ENCODE data around the gene BTBD7.

The BTBD7 gene

DNA sequence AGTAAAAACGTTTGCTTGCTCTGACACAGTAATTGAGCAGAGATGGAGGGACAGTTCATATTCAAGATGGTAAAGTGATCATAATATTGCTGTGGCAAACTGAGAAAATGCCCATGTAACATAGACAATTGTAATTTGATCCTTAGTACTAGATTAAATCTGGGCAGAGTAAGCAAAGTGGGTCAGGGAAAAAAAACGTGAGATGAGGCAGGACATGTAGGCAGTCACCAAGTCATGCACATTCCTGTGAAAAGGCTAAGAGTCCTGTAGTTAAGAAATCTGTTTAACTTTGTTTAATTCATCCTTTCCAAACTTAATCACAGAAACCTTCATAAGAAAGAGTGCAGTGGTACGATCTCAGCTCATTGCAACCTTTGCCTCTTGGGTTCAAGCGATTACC, 16.1 kb downstream of the BTBD7 start:
- Histone ChIP-seq H3K4me1 (ENCODE audit: control insufficient read depth, insufficient read depth, low read length) (peaks cover 6% of the 10 kb centered on the region), H3K36me3 (ENCODE audit: control insufficient read depth in 2 of 2, insufficient read depth in 2 of 2, low read length in 2 of 2) (no peaks in the 10 kb centered on the region)

DNA sequence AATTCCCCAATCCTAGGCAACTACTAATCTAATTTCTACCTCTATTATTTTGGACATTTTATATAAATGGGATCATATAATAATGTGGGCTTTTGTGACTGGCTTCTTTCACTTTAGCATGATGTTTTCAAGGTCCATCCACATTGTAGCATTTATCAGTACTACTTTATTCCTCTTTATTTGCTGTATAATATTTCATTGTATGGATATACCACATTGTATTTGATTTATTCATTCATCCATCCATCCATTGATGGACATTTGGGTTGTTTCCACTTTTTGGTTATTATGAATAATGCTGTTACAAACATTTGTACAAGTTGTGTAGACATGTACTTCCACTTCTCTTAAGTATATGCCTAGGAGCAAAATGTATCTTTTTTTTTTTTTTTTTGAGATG, 17.3 kb downstream of the BTBD7 start:
- peaks cover 6% of the 10 kb centered on the region for H3K4me1 ChIP-seq (ENCODE audit: control insufficient read depth, insufficient read depth, low read length)
- no peak overlapping the region for H3K9ac ChIP-seq (ENCODE audit: low read length in 2 of 2)
- no peaks in the 10 kb centered on the region for H3K36me3 ChIP-seq (ENCODE audit: control insufficient read depth in 2 of 2, insufficient read depth in 2 of 2, low read length in 2 of 2)
- no peak overlapping the region for H3K27ac ChIP-seq (ENCODE audit: low read length)
- no peak overlapping the region for H3K4me3 ChIP-seq (ENCODE audit: low read length in 2 of 2)
- H3K27me3 ChIP-seq (ENCODE audit: control insufficient read depth in 1 of 2, insufficient read depth in 2 of 2, low read length in 2 of 2): no peaks in the 10 kb centered on the region
- no peaks in the 10 kb centered on the region for H3K9me3 ChIP-seq (ENCODE audit: control insufficient read depth in 2 of 2, low read length in 2 of 2)

More for the DNA sequence above, 16.1 kb downstream of the BTBD7 start:
- Histone ChIP-seq H3K4me3 (ENCODE audit: low read length in 2 of 2) (no peak overlapping the region), H3K27me3 (ENCODE audit: control insufficient read depth in 1 of 2, insufficient read depth in 2 of 2, low read length in 2 of 2) (no peaks in the 10 kb centered on the region), H3K9ac (ENCODE audit: low read length in 2 of 2) (no peak overlapping the region), H3K27ac (ENCODE audit: low read length) (no peak overlapping the region), H3K9me3 (ENCODE audit: control insufficient read depth in 2 of 2, low read length in 2 of 2) (no peaks in the 10 kb centered on the region)

DNA sequence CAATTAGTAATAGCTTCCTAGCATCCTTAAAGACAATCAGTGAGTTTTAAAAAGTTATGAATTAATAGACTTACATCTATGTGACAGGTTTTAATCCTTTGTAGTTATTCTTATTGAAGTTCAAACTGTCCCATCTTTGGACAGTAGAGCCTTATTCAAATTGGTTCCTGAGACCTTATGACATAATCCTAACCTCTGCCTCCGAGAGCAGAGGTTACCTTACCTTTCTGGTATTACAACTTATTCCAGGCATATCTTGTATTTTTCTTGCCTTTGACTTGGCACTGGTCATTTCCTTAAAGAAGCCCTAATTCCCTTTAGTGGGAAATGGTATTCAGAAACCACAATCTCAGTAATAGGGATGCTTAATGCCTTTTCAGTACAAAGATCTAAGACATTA, 21.8 kb downstream of the BTBD7 start:
- Histone ChIP-seq H3K27ac (ENCODE audit: low read length) (no peak overlapping the region), H3K9me3 (ENCODE audit: control insufficient read depth in 2 of 2, low read length in 2 of 2) (no peaks in the 10 kb centered on the region), H3K4me1 (ENCODE audit: control insufficient read depth, insufficient read depth, low read length) (no peaks in the 10 kb centered on the region), H3K4me3 (ENCODE audit: low read length in 2 of 2) (no peak overlapping the region), H3K9ac (ENCODE audit: low read length in 2 of 2) (no peak overlapping the region), H3K27me3 (ENCODE audit: control insufficient read depth in 1 of 2, insufficient read depth in 2 of 2, low read length in 2 of 2) (no peaks in the 10 kb centered on the region), H3K36me3 (ENCODE audit: control insufficient read depth in 2 of 2, insufficient read depth in 2 of 2, low read length in 2 of 2) (no peaks in the 10 kb centered on the region)

DNA sequence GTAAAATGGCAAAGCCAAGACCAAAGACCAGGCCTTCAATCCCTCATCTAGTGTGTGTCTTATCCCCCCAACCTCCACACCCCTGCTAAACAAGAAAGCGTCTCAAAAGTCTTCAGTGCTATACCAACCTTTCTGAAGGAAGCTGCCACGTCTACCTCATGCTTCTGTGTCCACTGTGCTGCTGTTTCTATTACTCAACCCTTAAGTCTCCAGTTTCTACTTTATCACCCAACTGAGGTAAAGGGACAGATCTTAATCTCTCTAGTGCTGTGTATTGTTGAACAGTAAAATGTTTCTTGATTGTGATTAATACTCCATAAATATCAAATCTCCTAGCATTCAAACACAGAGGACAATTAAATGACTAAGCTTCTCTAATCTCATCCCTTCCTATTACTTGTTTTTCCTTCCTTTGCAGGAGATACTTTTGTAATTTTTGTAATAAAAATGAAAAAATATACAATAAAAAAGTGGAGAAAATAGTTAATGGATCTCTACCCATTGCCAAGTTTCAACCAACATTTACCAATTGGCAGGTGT, 23.3 kb downstream of the BTBD7 start:
- Histone ChIP-seq H3K4me3 (ENCODE audit: low read length in 2 of 2) (no peak overlapping the region), H3K36me3 (ENCODE audit: control insufficient read depth in 2 of 2, insufficient read depth in 2 of 2, low read length in 2 of 2) (no peaks in the 10 kb centered on the region), H3K9me3 (ENCODE audit: control insufficient read depth in 2 of 2, low read length in 2 of 2) (no peaks in the 10 kb centered on the region), H3K27ac (ENCODE audit: low read length) (no peak overlapping the region), H3K9ac (ENCODE audit: low read length in 2 of 2) (no peak overlapping the region), H3K27me3 (ENCODE audit: control insufficient read depth in 1 of 2, insufficient read depth in 2 of 2, low read length in 2 of 2) (no peaks in the 10 kb centered on the region), H3K4me1 (ENCODE audit: control insufficient read depth, insufficient read depth, low read length) (no peaks in the 10 kb centered on the region)

DNA sequence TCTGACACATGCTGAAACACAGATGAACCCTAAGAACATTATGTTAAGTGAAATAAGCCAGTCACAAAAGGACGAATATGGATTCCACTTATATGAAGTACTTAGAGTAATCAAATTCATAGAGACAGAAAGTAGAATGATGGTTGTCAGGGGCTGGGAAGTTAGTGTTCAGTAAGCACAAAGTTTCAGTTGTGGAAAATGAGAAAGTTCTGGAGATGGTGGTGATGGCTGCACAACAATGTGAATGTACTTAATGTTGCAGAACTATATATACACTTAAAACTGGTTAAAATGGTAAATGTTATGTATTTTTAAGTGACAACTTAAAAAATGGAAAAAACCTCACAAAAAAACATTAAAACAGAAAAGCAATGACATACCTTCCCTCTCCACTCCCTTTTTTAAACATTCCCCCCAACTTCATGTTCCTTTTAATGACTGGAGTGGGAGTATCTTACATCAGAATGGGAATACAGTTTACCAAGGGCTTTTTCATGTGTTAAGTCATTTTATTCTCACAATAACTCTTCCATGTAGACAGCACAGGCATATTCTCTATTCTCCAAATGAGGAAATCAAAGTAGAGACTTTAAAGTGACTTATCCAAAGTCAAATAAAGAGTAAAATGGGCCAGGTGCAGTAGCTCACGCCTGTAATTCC, 24.0 kb downstream of the BTBD7 start:
- no peak overlapping the region for H3K27ac ChIP-seq (ENCODE audit: low read length)
- H3K9me3 ChIP-seq (ENCODE audit: control insufficient read depth in 2 of 2, low read length in 2 of 2): no peaks in the 10 kb centered on the region
- H3K4me1 ChIP-seq (ENCODE audit: control insufficient read depth, insufficient read depth, low read length): no peaks in the 10 kb centered on the region
- no peaks in the 10 kb centered on the region for H3K27me3 ChIP-seq (ENCODE audit: control insufficient read depth in 1 of 2, insufficient read depth in 2 of 2, low read length in 2 of 2)
- H3K9ac ChIP-seq (ENCODE audit: low read length in 2 of 2): no peak overlapping the region
- no peak overlapping the region for H3K4me3 ChIP-seq (ENCODE audit: low read length in 2 of 2)
- H3K36me3 ChIP-seq (ENCODE audit: control insufficient read depth in 2 of 2, insufficient read depth in 2 of 2, low read length in 2 of 2): no peaks in the 10 kb centered on the region

DNA sequence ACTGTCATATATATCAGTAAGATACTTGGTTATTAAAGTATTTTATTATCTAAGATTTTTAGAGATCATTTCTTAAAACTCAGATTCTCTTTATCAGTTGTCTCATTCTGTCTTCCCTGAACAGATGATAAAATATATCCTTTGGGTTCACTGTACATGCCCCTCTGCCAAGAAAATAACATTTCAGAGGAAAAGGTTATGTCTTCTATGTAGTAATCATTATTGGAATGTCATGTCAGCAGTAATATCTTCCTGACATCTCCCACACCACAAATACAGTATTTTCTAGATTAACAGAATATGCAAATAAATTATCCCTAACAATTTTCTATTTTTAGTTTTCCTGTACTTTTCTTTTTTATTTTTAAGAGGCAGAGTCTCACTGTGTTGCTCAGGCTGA, 26.0 kb downstream of the BTBD7 start:
- no peak overlapping the region for H3K9ac ChIP-seq (ENCODE audit: low read length in 2 of 2)
- no peaks in the 10 kb centered on the region for H3K4me1 ChIP-seq (ENCODE audit: control insufficient read depth, insufficient read depth, low read length)
- H3K36me3 ChIP-seq (ENCODE audit: control insufficient read depth in 2 of 2, insufficient read depth in 2 of 2, low read length in 2 of 2): no peaks in the 10 kb centered on the region
- H3K9me3 ChIP-seq (ENCODE audit: control insufficient read depth in 2 of 2, low read length in 2 of 2): no peaks in the 10 kb centered on the region
- H3K27me3 ChIP-seq (ENCODE audit: control insufficient read depth in 1 of 2, insufficient read depth in 2 of 2, low read length in 2 of 2): no peaks in the 10 kb centered on the region
- no peak overlapping the region for H3K27ac ChIP-seq (ENCODE audit: low read length)
- no peak overlapping the region for H3K4me3 ChIP-seq (ENCODE audit: low read length in 2 of 2)

DNA sequence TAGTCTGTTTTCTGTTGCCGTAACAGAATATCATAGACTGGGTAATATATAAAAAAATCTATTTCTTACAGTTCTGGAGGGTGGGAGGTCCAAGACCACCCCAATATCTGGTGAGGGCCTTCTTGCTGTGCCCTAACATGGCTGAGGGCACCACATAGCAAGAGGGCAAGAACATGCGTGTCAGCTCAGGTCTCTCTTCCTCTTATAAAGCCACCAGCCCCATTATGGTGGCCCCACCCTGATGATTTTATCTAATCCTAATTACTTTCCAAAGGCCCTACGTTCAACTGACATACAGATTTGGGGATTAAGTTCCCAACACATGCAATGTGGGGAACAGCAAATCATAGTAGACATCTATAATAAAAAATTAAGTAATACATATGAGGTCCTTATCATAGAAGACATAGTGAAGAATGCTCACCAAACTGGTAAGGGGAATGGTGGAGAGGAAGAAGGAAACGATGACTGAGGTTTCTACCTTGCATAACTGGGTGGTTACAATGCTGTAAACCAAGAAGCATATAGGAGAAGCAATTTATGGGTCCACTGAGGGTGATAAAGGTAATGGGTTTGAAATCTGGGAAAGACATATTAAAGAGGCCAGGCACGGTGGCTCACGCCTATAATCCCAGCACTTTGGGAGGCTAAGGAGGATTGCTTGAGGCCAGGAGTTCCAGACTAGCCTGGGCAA, 27.0 kb downstream of the BTBD7 start:
- H3K27me3 ChIP-seq (ENCODE audit: control insufficient read depth in 1 of 2, insufficient read depth in 2 of 2, low read length in 2 of 2): no peaks in the 10 kb centered on the region
- H3K9me3 ChIP-seq (ENCODE audit: control insufficient read depth in 2 of 2, low read length in 2 of 2): no peaks in the 10 kb centered on the region
- H3K9ac ChIP-seq (ENCODE audit: low read length in 2 of 2): no peak overlapping the region
- no peak overlapping the region for H3K4me3 ChIP-seq (ENCODE audit: low read length in 2 of 2)
- H3K27ac ChIP-seq (ENCODE audit: low read length): no peak overlapping the region
- no peaks in the 10 kb centered on the region for H3K4me1 ChIP-seq (ENCODE audit: control insufficient read depth, insufficient read depth, low read length)
- H3K36me3 ChIP-seq (ENCODE audit: control insufficient read depth in 2 of 2, insufficient read depth in 2 of 2, low read length in 2 of 2): no peaks in the 10 kb centered on the region

DNA sequence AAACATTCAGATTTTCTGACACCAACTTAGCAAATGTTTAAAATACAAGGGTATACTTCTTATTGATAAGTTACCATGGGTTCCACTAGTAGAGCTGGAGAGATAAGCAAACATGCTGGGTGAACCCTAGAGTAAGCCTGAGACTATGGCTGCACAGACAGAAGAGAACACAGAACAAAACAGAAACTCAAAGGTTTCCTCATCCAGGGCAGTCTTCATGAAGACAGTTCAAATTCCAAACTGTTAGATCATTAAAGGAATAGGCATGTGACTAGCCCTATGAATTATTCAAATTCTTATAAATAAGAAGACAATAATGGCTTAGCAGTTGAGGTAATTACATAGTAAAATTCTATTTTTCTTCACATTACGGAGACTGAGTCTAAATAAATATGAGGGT, 28.1 kb downstream of the BTBD7 start:
- Histone ChIP-seq H3K4me1 (ENCODE audit: control insufficient read depth, insufficient read depth, low read length) (no peaks in the 10 kb centered on the region), H3K36me3 (ENCODE audit: control insufficient read depth in 2 of 2, insufficient read depth in 2 of 2, low read length in 2 of 2) (no peaks in the 10 kb centered on the region), H3K27me3 (ENCODE audit: control insufficient read depth in 1 of 2, insufficient read depth in 2 of 2, low read length in 2 of 2) (no peaks in the 10 kb centered on the region), H3K27ac (ENCODE audit: low read length) (no peak overlapping the region), H3K9me3 (ENCODE audit: control insufficient read depth in 2 of 2, low read length in 2 of 2) (no peaks in the 10 kb centered on the region), H3K9ac (ENCODE audit: low read length in 2 of 2) (no peak overlapping the region), H3K4me3 (ENCODE audit: low read length in 2 of 2) (no peak overlapping the region)

DNA sequence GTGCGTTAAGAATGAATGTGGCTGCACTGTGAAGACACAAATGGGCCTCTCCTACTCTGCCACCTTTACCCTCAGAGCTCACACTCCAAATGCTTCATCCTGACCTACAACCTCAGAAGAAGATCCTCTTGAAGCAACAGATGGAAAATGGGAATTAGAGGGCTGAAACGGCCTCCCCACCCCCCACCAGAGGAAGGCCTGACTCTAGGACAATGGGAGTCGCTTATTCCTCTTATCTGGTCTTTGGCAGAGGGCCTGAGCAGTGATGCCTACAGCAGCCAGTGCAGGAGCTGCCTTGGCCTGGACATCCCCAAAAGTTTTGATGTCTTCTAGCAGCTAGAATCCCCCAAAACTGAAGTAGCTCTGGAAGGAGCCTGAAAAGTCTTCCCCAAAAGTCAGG, 29.2 kb downstream of the BTBD7 start:
- no peaks in the 10 kb centered on the region for H3K4me1 ChIP-seq (ENCODE audit: control insufficient read depth, insufficient read depth, low read length)
- H3K9ac ChIP-seq (ENCODE audit: low read length in 2 of 2): no peak overlapping the region

DNA sequence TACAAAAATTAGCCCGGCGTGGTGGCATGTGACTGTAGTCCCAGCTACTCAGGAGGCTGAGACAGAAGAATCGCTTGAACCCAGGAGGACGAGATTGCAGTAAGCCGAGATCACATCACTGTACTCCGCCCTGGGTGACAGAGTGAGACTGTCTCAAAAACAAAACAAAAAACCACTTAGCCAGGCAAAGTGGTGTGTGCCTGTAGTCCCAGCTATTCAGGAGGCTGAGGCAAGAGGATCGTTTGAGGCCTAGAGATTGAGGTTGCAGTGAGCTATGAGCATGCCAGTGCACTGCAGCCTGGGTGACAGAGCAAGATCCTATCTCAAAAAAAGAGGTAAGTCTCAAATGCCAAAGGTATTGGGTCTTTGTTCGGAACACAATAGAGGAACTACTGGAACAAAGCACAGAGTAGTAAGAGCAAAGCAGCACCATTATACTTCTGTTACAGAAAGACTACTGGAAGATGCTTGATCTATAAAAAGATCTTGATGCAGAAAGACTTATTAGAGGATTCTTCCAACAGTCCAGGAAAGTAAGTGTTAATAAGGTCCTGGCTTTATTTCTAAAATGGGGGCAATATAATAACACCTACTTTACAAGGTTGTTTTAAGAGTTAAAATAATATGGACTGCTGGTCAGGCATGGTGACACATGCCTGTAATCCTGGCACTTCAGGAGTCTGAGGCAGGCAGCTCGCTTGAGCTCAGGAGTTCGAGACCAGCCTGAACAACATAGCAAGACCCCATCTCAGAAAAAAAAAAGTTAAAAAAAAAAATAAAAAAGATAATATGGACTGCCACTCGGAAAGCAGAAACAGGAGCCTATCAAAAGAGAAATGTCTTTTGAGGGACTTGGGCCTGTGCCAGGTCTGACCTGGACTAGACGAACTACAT, 29.9 kb downstream of the BTBD7 start:
- Histone ChIP-seq H3K4me3 (ENCODE audit: low read length in 2 of 2) (no peak overlapping the region), H3K27me3 (ENCODE audit: control insufficient read depth in 1 of 2, insufficient read depth in 2 of 2, low read length in 2 of 2) (no peaks in the 10 kb centered on the region), H3K27ac (ENCODE audit: low read length) (no peak overlapping the region), H3K4me1 (ENCODE audit: control insufficient read depth, insufficient read depth, low read length) (no peaks in the 10 kb centered on the region), H3K9ac (ENCODE audit: low read length in 2 of 2) (no peak overlapping the region), H3K36me3 (ENCODE audit: control insufficient read depth in 2 of 2, insufficient read depth in 2 of 2, low read length in 2 of 2) (no peaks in the 10 kb centered on the region), H3K9me3 (ENCODE audit: control insufficient read depth in 2 of 2, low read length in 2 of 2) (no peaks in the 10 kb centered on the region)

More for the DNA sequence above, 29.2 kb downstream of the BTBD7 start:
- Histone ChIP-seq H3K36me3 (ENCODE audit: control insufficient read depth in 2 of 2, insufficient read depth in 2 of 2, low read length in 2 of 2) (no peaks in the 10 kb centered on the region), H3K27me3 (ENCODE audit: control insufficient read depth in 1 of 2, insufficient read depth in 2 of 2, low read length in 2 of 2) (no peaks in the 10 kb centered on the region), H3K4me3 (ENCODE audit: low read length in 2 of 2) (no peak overlapping the region), H3K9me3 (ENCODE audit: control insufficient read depth in 2 of 2, low read length in 2 of 2) (no peaks in the 10 kb centered on the region), H3K27ac (ENCODE audit: low read length) (no peak overlapping the region)
